ENCODE data around the gene PLCB2. TPM values are rescaled to one million over a fixed set of nuclear protein-coding genes. Genes with fewer than 3 reads are reported as not detected.

Gene PLCB2
- total and polyA plus RNA-seq, 9 of the 15 experiments (the other 6 are each of a cell fraction or from before 2014, with no cell fraction given): 0.37 to 12.3 (median 8.0) TPM

DNA sequence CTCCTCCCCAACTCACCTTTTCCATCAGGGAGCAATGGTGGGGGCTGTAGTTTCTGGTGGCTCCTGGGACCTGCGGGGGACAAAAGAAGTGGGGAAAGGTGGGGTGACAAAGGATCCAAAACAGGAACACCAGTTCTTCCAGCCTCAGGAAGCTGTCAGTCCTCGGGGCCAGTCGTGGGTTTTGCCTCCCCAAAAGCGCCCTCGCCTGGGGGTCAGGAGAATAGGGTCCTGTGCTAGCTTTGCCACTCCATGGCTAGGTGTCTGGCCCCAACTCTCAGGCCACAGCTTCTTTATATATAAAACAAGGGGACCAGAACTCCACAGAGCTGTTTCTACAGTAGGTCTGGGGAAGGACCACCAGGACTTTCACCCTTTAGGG is 29.0 kb upstream of the PLCB2 start (continued):
- TF ChIP-seq, protein P1, sequence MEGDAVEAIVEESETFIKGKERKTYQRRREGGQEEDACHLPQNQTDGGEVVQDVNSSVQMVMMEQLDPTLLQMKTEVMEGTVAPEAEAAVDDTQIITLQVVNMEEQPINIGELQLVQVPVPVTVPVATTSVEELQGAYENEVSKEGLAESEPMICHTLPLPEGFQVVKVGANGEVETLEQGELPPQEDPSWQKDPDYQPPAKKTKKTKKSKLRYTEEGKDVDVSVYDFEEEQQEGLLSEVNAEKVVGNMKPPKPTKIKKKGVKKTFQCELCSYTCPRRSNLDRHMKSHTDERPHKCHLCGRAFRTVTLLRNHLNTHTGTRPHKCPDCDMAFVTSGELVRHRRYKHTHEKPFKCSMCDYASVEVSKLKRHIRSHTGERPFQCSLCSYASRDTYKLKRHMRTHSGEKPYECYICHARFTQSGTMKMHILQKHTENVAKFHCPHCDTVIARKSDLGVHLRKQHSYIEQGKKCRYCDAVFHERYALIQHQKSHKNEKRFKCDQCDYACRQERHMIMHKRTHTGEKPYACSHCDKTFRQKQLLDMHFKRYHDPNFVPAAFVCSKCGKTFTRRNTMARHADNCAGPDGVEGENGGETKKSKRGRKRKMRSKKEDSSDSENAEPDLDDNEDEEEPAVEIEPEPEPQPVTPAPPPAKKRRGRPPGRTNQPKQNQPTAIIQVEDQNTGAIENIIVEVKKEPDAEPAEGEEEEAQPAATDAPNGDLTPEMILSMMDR (IDR thresholded peaks at IDR 0.05 in 2 of 3, conservative IDR thresholded peaks at IDR 0.05 in 1 of 3; ENCODE audit: insufficient read depth in 2 of 3, low read depth in 1 of 3, low read length in 3 of 3): peak; percentile 68 to 76 (median 75)
- TF ChIP-seq HNRNPK (IDR thresholded peaks at IDR 0.05; ENCODE audit: low read depth, low read length, poor library complexity, severe bottlenecking): no peak
- TF ChIP-seq E2F3 (CRISPR knock-in tag; IDR thresholded peaks at IDR 0.05): no peak
- TF ChIP-seq, protein P2, sequence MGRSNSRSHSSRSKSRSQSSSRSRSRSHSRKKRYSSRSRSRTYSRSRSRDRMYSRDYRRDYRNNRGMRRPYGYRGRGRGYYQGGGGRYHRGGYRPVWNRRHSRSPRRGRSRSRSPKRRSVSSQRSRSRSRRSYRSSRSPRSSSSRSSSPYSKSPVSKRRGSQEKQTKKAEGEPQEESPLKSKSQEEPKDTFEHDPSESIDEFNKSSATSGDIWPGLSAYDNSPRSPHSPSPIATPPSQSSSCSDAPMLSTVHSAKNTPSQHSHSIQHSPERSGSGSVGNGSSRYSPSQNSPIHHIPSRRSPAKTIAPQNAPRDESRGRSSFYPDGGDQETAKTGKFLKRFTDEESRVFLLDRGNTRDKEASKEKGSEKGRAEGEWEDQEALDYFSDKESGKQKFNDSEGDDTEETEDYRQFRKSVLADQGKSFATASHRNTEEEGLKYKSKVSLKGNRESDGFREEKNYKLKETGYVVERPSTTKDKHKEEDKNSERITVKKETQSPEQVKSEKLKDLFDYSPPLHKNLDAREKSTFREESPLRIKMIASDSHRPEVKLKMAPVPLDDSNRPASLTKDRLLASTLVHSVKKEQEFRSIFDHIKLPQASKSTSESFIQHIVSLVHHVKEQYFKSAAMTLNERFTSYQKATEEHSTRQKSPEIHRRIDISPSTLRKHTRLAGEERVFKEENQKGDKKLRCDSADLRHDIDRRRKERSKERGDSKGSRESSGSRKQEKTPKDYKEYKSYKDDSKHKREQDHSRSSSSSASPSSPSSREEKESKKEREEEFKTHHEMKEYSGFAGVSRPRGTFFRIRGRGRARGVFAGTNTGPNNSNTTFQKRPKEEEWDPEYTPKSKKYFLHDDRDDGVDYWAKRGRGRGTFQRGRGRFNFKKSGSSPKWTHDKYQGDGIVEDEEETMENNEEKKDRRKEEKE (IDR thresholded peaks at IDR 0.05; ENCODE audit: borderline replicate concordance in 1 of 2, control insufficient read depth in 1 of 2, low read depth in 2 of 2, low read length in 1 of 2): no peak
- TF ChIP-seq RAD21 (CRISPR knock-in tag; conservative IDR thresholded peaks at IDR 0.05 in 1 of 2, IDR thresholded peaks at IDR 0.05 in 1 of 2): peak; percentile 51 to 76
- no peak for TF ChIP-seq CHD1 (IDR thresholded peaks at IDR 0.05; ENCODE audit: low read length)
- TF ChIP-seq CREM (IDR thresholded peaks at IDR 0.05; ENCODE audit: low read depth): no peak
- no peak for TF ChIP-seq ZZZ3 (IDR thresholded peaks at IDR 0.05)
- no peak for TF ChIP-seq ZBED1 (IDR thresholded peaks at IDR 0.05)
- TF ChIP-seq, protein P3, sequence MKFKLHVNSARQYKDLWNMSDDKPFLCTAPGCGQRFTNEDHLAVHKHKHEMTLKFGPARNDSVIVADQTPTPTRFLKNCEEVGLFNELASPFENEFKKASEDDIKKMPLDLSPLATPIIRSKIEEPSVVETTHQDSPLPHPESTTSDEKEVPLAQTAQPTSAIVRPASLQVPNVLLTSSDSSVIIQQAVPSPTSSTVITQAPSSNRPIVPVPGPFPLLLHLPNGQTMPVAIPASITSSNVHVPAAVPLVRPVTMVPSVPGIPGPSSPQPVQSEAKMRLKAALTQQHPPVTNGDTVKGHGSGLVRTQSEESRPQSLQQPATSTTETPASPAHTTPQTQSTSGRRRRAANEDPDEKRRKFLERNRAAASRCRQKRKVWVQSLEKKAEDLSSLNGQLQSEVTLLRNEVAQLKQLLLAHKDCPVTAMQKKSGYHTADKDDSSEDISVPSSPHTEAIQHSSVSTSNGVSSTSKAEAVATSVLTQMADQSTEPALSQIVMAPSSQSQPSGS (CRISPR knock-in tag; IDR thresholded peaks at IDR 0.05): no peak
- no peak for TF ChIP-seq SREBF2 (CRISPR knock-in tag; IDR thresholded peaks at IDR 0.05)
- TF ChIP-seq MAFG (tag; conservative IDR thresholded peaks at IDR 0.05): no peak
- TF ChIP-seq, protein P4, sequence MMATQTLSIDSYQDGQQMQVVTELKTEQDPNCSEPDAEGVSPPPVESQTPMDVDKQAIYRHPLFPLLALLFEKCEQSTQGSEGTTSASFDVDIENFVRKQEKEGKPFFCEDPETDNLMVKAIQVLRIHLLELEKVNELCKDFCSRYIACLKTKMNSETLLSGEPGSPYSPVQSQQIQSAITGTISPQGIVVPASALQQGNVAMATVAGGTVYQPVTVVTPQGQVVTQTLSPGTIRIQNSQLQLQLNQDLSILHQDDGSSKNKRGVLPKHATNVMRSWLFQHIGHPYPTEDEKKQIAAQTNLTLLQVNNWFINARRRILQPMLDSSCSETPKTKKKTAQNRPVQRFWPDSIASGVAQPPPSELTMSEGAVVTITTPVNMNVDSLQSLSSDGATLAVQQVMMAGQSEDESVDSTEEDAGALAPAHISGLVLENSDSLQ (IDR thresholded peaks at IDR 0.05): peak; percentile 57
